ENCODE data around the gene HHIP.

DNA sequence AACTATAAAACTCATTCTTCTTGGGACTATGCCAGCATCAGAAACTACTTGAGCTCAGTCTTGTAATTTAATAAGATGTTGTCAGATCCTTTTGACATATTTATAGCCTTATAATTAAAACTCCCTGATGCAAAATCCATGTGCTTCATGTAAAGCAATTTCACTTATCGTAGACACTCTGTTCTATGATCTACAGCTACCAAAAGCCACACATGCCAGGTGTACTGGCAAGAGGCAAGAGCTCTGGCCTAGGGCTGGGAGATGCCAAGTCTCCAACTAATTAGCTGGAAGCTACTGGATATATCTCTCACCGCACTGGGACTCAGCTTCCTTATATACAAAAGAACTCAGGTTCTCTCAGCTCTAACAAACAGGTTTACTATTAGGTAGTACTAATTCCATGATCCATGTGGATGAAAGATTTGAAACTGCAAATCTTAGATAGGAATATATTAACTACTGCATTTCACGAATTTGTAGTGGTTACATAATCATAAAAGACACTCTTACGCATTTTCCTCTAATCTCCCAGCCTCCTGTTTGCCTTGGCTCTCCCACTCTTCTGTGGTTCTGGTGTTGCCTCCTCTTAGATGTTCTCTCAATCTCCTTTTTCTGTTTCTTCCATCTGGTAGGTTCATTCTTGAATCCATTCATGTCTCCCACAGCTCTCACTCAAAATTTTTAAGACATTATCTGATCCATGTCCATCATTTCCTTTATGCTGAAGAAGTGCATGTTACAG, 103.0 kb downstream of the HHIP start:
- TF ChIP-seq, protein P1, sequence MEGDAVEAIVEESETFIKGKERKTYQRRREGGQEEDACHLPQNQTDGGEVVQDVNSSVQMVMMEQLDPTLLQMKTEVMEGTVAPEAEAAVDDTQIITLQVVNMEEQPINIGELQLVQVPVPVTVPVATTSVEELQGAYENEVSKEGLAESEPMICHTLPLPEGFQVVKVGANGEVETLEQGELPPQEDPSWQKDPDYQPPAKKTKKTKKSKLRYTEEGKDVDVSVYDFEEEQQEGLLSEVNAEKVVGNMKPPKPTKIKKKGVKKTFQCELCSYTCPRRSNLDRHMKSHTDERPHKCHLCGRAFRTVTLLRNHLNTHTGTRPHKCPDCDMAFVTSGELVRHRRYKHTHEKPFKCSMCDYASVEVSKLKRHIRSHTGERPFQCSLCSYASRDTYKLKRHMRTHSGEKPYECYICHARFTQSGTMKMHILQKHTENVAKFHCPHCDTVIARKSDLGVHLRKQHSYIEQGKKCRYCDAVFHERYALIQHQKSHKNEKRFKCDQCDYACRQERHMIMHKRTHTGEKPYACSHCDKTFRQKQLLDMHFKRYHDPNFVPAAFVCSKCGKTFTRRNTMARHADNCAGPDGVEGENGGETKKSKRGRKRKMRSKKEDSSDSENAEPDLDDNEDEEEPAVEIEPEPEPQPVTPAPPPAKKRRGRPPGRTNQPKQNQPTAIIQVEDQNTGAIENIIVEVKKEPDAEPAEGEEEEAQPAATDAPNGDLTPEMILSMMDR (IDR thresholded peaks at IDR 0.05; ENCODE audit: low read length): no peak
- no peak for TF ChIP-seq EZH2 (IDR thresholded peaks at IDR 0.05; ENCODE audit: borderline replicate concordance, low read length)
